Measurements from ENCODE around the gene ZBTB8OS. TPM values are rescaled to one million over a fixed set of nuclear protein-coding genes. Genes with fewer than 3 reads are reported as not detected.
A peak's percentile ranks its signal among the peaks of the same experiment; 100 is the strongest.
"Not testable (repeated sequence)": the region's sequence is repeated elsewhere in the genome, so short reads cannot be mapped to it uniquely, and the experiment has no call there.

The ZBTB8OS gene
- polyA plus RNA-seq, result 78.1 TPM

DNA sequence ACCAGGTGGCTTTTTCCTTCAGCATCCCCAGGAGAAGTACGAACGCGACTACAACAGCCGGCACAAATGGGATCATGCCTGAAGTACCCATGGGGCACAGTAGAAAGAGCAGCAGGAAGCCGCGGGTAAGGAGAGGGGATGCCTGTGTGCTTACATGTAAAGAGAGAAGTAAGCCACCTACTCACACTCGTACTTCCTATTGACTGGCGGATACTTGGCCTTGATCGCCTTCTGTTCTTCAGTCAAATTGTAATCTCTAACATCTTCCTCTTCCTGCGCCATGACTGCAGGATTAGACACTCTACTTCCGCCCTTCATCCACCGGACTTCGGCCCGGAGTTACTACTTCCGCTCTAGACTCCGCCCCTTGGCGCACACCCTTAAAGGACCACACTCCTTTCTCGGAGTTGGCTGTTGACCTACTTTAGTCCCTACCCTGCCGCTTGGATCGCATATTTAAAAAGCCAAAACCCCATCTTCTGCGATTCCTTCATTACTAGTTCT is at the start of gene ZBTB8OS:
Gene ZBTB8OS, minus strand, starts transcription at position 303 of the 504 bp plus-strand sequence. Its CDS starts 21 bp downstream, at position 282.
- Mint-ChIP-seq H3K4me3 (peak within 1 kb of the TSS; percentile 91 to 98 (median 96)), H3K9me3 (no peaks in the 10 kb centered on the region), H3K4me1 (peaks cover 21 to 38% (median 21%) of the 10 kb centered on the region in 3 donors), H3K27me3 (no peaks in the 10 kb centered on the region), H3K36me3 (peaks cover 6% of the 10 kb centered on the region), H3K27ac (peak within 1 kb of the TSS; percentile 97 to 100 (median 98))

GRCh38 chr1:32696996-32697395 is 46.6 kb upstream of the ZBTB8OS start:
- H3K27ac Mint-ChIP-seq, H3K9me3 Mint-ChIP-seq, H3K4me3 Mint-ChIP-seq, H3K27me3 Mint-ChIP-seq, H3K36me3 Mint-ChIP-seq: not testable (repeated sequence)
- peaks cover 10 to 12% (median 11%) of the 10 kb centered on the region in 3 donors for H3K4me1 Mint-ChIP-seq

DNA sequence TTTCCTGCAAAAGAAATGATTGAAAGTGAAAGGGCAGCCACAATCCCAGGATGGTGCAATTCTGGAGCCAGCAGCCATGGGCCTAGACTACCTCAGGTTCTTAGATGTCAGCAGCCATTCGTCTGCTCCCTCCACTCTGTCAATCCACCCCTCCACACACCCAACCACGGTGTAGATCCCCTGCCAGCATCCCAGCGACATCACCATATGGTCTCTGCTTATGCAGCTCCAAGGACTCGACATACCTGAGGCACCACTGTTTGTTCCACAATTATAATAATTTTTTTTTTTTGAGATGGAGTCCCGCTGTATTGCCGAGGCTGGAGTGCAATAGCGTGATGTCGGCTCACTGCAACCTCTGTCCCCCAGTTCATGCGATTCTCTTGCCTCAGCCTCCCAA is 45.7 kb upstream of the ZBTB8OS start:
- Mint-ChIP-seq H3K4me1 (peaks cover 7 to 9% (median 9%) of the 10 kb centered on the region in 3 donors), H3K36me3 (no peaks in the 10 kb centered on the region), H3K27ac (no peak overlapping the region), H3K27me3 (no peaks in the 10 kb centered on the region), H3K4me3 (no peak overlapping the region), H3K9me3 (no peaks in the 10 kb centered on the region)

- H3K4me1 Mint-ChIP-seq, result peaks cover 7 to 9% (median 9%) of the 10 kb centered on the region in 3 donors
- no peaks in the 10 kb centered on the region for H3K27me3 Mint-ChIP-seq
- no peaks in the 10 kb centered on the region for H3K9me3 Mint-ChIP-seq
- H3K36me3 Mint-ChIP-seq, result no peaks in the 10 kb centered on the region
- H3K27ac Mint-ChIP-seq, result no peak overlapping the region
- no peak overlapping the region for H3K4me3 Mint-ChIP-seq
Observed at GRCh38 chr1:32695098-32695904, 45.0 kb upstream of the ZBTB8OS start.

- Mint-ChIP-seq H3K4me3 (no peak overlapping the region), H3K9me3 (no peaks in the 10 kb centered on the region), H3K27ac (no peak overlapping the region), H3K4me1 (peaks cover 3 to 7% (median 5%) of the 10 kb centered on the region in 3 donors), H3K36me3 (no peaks in the 10 kb centered on the region), H3K27me3 (no peaks in the 10 kb centered on the region)
Observed at GRCh38 chr1:32693455-32694174, 43.3 kb upstream of the ZBTB8OS start.

DNA sequence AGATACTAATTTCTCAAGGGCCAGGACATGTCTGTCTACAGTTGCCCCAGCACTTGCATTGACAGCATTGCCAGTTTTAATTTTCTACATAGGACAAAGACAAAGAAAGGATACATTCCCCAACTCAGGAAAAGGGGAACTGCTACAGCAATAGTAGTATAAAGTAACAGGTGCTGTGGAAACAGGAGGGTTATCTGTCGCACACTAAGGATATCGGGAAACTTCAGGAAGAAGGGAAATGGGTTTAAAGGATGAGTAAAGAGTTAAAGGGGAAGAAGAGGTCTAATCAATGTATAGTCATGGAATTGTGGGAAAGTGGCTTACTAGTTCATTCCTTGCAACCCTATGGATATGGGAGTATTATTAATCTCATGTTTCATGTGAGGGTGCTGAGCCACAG is 36.0 kb upstream of the ZBTB8OS start:
- H3K4me3 Mint-ChIP-seq, result no peak overlapping the region
- peaks cover 5% of the 10 kb centered on the region for H3K36me3 Mint-ChIP-seq
- no peaks in the 10 kb centered on the region for H3K4me1 Mint-ChIP-seq
- H3K9me3 Mint-ChIP-seq, result no peaks in the 10 kb centered on the region
- H3K27me3 Mint-ChIP-seq, result no peaks in the 10 kb centered on the region
- H3K27ac Mint-ChIP-seq, result no peak overlapping the region

- peaks cover 7% of the 10 kb centered on the region for H3K36me3 Mint-ChIP-seq
- H3K27me3 Mint-ChIP-seq, result no peaks in the 10 kb centered on the region
- H3K4me3 Mint-ChIP-seq, result no peak overlapping the region
- H3K9me3 Mint-ChIP-seq, result no peaks in the 10 kb centered on the region
- no peaks in the 10 kb centered on the region for H3K4me1 Mint-ChIP-seq
- H3K27ac Mint-ChIP-seq, result no peak overlapping the region
Observed at GRCh38 chr1:32685498-32685897, 35.1 kb upstream of the ZBTB8OS start.

GRCh38 chr1:32684167-32684811 is 33.9 kb upstream of the ZBTB8OS start:
- Mint-ChIP-seq H3K27me3 (no peaks in the 10 kb centered on the region), H3K27ac (peak overlapping the region in 1 of 3 donors; percentile 72), H3K4me3 (no peak overlapping the region), H3K4me1 (peaks cover 0 to 2% (median 0%) of the 10 kb centered on the region in 3 donors), H3K9me3 (no peaks in the 10 kb centered on the region), H3K36me3 (peaks cover 7% of the 10 kb centered on the region)

- Mint-ChIP-seq H3K36me3 (peaks cover 6% of the 10 kb centered on the region), H3K27ac (no peak overlapping the region), H3K4me3 (no peak overlapping the region), H3K9me3 (no peaks in the 10 kb centered on the region), H3K4me1 (peaks cover 0 to 2% (median 0%) of the 10 kb centered on the region in 3 donors), H3K27me3 (no peaks in the 10 kb centered on the region)
Observed at GRCh38 chr1:32683397-32683796, 33.0 kb upstream of the ZBTB8OS start.

DNA sequence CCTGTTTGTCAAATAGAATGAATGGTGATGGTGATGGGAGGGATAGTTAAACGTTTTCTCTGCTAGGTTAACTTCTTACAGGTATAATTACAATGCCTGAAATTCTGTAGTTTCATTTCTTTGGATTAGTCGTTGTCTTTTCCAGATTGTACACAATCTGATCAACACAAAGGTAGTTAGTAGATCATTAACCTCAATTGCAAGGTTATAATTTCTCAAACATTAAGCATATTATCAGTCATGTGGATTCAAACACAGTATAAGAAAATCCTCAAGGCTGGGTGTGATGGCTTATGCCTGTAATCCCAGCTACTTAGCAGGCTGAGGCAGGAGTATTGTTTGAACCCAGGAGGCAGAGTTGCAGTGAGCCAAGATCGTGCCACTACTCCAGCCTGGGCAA is 31.6 kb upstream of the ZBTB8OS start:
- H3K4me3 Mint-ChIP-seq, result no peak overlapping the region
- H3K36me3 Mint-ChIP-seq, result peaks cover 4% of the 10 kb centered on the region
- H3K4me1 Mint-ChIP-seq, result peaks cover 0 to 2% (median 0%) of the 10 kb centered on the region in 3 donors
- no peaks in the 10 kb centered on the region for H3K27me3 Mint-ChIP-seq
- H3K9me3 Mint-ChIP-seq, result no peaks in the 10 kb centered on the region
- H3K27ac Mint-ChIP-seq, result no peak overlapping the region

- peak overlapping the region in 1 of 3 donors; percentile 43 for H3K27ac Mint-ChIP-seq
- H3K4me1 Mint-ChIP-seq, result peaks cover 0 to 2% (median 0%) of the 10 kb centered on the region in 3 donors
Observed at GRCh38 chr1:32681509-32681908, 31.2 kb upstream of the ZBTB8OS start.

DNA sequence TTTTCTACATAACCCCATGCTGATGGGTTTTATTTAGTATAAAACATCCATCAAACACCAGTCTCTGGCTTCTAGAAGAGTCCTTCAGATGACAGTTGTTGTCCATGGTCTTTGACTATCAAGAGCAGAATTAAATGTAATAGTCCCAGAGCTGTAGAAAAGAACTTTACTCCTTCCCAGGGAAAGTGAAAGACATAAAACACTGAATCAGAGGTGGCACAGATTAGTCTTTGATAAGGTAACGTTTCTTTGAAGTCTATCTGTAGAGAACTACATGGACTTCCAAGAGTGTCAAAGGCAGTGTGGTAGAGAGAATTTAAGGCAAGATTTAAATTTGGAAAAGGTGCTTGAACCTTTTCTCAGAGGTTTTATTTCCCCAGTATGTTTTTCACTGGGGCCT is 30.3 kb upstream of the ZBTB8OS start:
- Mint-ChIP-seq H3K27ac (peak overlapping the region in 2 of 3 donors; percentile 23 to 43), H3K4me1 (peaks cover 0 to 2% (median 0%) of the 10 kb centered on the region in 3 donors), H3K4me3 (no peak overlapping the region), H3K36me3 (peaks cover 1% of the 10 kb centered on the region), H3K27me3 (no peaks in the 10 kb centered on the region), H3K9me3 (no peaks in the 10 kb centered on the region)

More at GRCh38 chr1:32681509-32681908, 31.2 kb upstream of the ZBTB8OS start:
- H3K27me3 Mint-ChIP-seq, result no peaks in the 10 kb centered on the region
- H3K36me3 Mint-ChIP-seq, result peaks cover 3% of the 10 kb centered on the region
- no peak overlapping the region for H3K4me3 Mint-ChIP-seq
- no peaks in the 10 kb centered on the region for H3K9me3 Mint-ChIP-seq

- peak overlapping the region in 1 of 3 donors; percentile 23 for H3K27ac Mint-ChIP-seq
- H3K4me3 Mint-ChIP-seq, H3K27me3 Mint-ChIP-seq, H3K4me1 Mint-ChIP-seq, H3K9me3 Mint-ChIP-seq, H3K36me3 Mint-ChIP-seq: not testable (repeated sequence)
Observed at GRCh38 chr1:32679993-32680392, 29.6 kb upstream of the ZBTB8OS start.

GRCh38 chr1:32676945-32677344 is 26.6 kb upstream of the ZBTB8OS start:
- Mint-ChIP-seq H3K4me3 (no peak overlapping the region), H3K27me3 (no peaks in the 10 kb centered on the region), H3K4me1 (peaks cover 0 to 2% (median 0%) of the 10 kb centered on the region in 3 donors), H3K36me3 (peaks cover 10% of the 10 kb centered on the region), H3K27ac (no peak overlapping the region), H3K9me3 (no peaks in the 10 kb centered on the region)

DNA sequence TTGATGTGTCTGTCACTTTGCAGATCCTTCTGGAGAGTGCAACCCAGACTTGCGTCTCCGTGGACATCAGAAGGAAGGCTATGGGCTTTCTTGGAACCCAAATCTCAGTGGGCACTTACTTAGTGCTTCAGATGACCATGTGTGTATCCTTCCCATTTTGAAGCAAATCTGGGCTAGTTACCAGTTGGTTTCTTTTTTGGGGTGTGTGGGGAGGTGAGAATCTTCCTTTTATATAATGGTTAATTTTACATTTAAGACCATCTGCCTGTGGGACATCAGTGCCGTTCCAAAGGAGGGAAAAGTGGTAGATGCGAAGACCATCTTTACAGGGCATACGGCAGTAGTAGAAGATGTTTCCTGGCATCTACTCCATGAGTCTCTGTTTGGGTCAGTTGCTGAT is 18.4 kb upstream of the ZBTB8OS start:
- H3K4me3 Mint-ChIP-seq, result peak overlapping the region in 1 of 4 donors; percentile 22
- not testable (repeated sequence) for H3K27ac Mint-ChIP-seq, H3K4me1 Mint-ChIP-seq, H3K36me3 Mint-ChIP-seq, H3K9me3 Mint-ChIP-seq, H3K27me3 Mint-ChIP-seq
